CD8-positive, alpha-beta memory T cell (primary cell): Measurements from ENCODE around the gene SMYD3. TPM values are rescaled to one million over a fixed set of nuclear protein-coding genes. Genes with fewer than 3 reads are reported as not detected.

Source experiments
- CTCF ChIA-PET: fragments of 350-600 bp; sonication (Branson Sonifier 250); formaldehyde crosslinking; loops from one replicate; lab custom pipeline; 2021; ENCODE audit warnings: antibody characterized with exemption; lab: Charles Lee
- POLR2A ChIA-PET: fragments of 350-600 bp; sonication (Branson Sonifier 250); formaldehyde crosslinking; loops from one replicate; lab custom pipeline; 2021; ENCODE audit warnings: antibody characterized with exemption; lab: Charles Lee
- DNase-seq, 5 donors: peaks; one replicate each; pipeline versions ENCODE4 v3.0.0 to v3.0.0-alpha.2; 2020 to 2022; ENCODE audit warnings: mixed read lengths in 1 of 5
- H3K27ac ChIP-seq: one replicate; pipeline ENCODE4 v1.7.0; 2013; ENCODE audit warnings: low read depth, mild to moderate bottlenecking, low read length, moderate library complexity
- H3K27me3 ChIP-seq: 2 replicates; pipeline ENCODE4 v1.7.0; 2013; ENCODE audit warnings: low read length, mild to moderate bottlenecking; ENCODE audit not compliant: insufficient read depth, poor library complexity, severe bottlenecking
- H3K36me3 ChIP-seq: 2 replicates; pipeline ENCODE4 v1.7.0; 2013; ENCODE audit warnings: mild to moderate bottlenecking, low read length, moderate library complexity; ENCODE audit not compliant: insufficient read depth
- H3K4me1 ChIP-seq: 2 replicates; pipeline ENCODE4 v1.7.0; 2013; ENCODE audit warnings: mild to moderate bottlenecking, low read length, moderate library complexity; ENCODE audit not compliant: insufficient read depth
- H3K4me3 ChIP-seq: 2 replicates; pipeline ENCODE4 v1.7.0; 2013; ENCODE audit warnings: mild to moderate bottlenecking, low read length
- H3K9me3 ChIP-seq: 2 replicates; pipeline ENCODE4 v1.7.0; 2013; ENCODE audit warnings: mild to moderate bottlenecking, low read length
- H3K27ac Mint-ChIP-seq, 8 donors: one replicate each; pipeline ENCODE4 v1.8.0; 2020 to 2021; ENCODE audit warnings: mixed read lengths in 8 of 8, mild to moderate bottlenecking in 6 of 8, inconsistent platforms in 3 of 8, moderate library complexity in 3 of 8
- H3K27me3 Mint-ChIP-seq, 2 donors: one replicate each; pipeline ENCODE4 v1.8.0; 2020 to 2021; ENCODE audit warnings: mixed read lengths in 2 of 2, mild to moderate bottlenecking in 1 of 2, moderate library complexity in 1 of 2
- H3K36me3 Mint-ChIP-seq, 3 donors: one replicate each; pipeline ENCODE4 v1.8.0; 2020 to 2021; ENCODE audit warnings: mixed read lengths in 3 of 3, inconsistent platforms in 1 of 3, mild to moderate bottlenecking in 1 of 3
- H3K4me1 Mint-ChIP-seq, 3 donors: one replicate each; pipeline ENCODE4 v1.8.0; 2020 to 2021; ENCODE audit warnings: mixed read lengths in 3 of 3, inconsistent platforms in 1 of 3, mild to moderate bottlenecking in 1 of 3
- H3K4me3 Mint-ChIP-seq, 7 donors: one replicate each; pipeline ENCODE4 v1.8.0; 2020 to 2021; ENCODE audit warnings: mixed read lengths in 7 of 7, mild to moderate bottlenecking in 6 of 7, moderate library complexity in 4 of 7, inconsistent platforms in 2 of 7
- H3K9me3 Mint-ChIP-seq, 5 donors: one replicate each; pipeline ENCODE4 v1.8.0; 2020 to 2022; ENCODE audit warnings: mixed read lengths in 5 of 5, mild to moderate bottlenecking in 3 of 5, moderate library complexity in 2 of 5, inconsistent platforms in 1 of 5
- polyA plus RNA-seq: library from polyadenylated mRNA; unstranded; fragments of 300-500 nt; fragmentation: Illumina TruSeq; gene quantifications from one replicate; pipeline ENCODE4 v1.2.3, GENCODE V29; 2021
- total RNA-seq, 2 experiments: library from RNA; stranded (reverse); gene quantifications; one replicate each; pipeline ENCODE4 v1.2.3, GENCODE V29; 2021

Gene SMYD3
- total and polyA plus RNA-seq, 3 experiments from 2014 or later = 12.4 to 31.7 (median 14.5) TPM

- Mint-ChIP-seq H3K4me3 (no peak overlapping the region), H3K27me3 (no peaks in the 10 kb centered on the region), H3K9me3 (no peaks in the 10 kb centered on the region), H3K4me1 (no peaks in the 10 kb centered on the region), H3K27ac (no peak overlapping the region), H3K36me3 (peaks cover 6 to 15% (median 11%) of the 10 kb centered on the region in 3 donors)
- Histone ChIP-seq H3K36me3 (no peaks in the 10 kb centered on the region), H3K4me3 (no peak overlapping the region), H3K27ac (peak overlapping the region; percentile 57), H3K4me1 (no peaks in the 10 kb centered on the region), H3K9me3 (no peaks in the 10 kb centered on the region), H3K27me3 (no peaks in the 10 kb centered on the region)
- ChIA-PET CTCF (no interaction called here), POLR2A (no interaction called here)
- DNase-seq = no peak
These were observed 341.0 kb downstream of the SMYD3 start for GRCh38 chr1:246165826-246166709.

GRCh38 chr1:246164764-246165163 is 342.3 kb downstream of the SMYD3 start:
- no peak overlapping the region for H3K27ac Mint-ChIP-seq
- H3K4me3 Mint-ChIP-seq = no peak overlapping the region
- no peaks in the 10 kb centered on the region for H3K9me3 Mint-ChIP-seq
- H3K27me3 ChIP-seq = no peaks in the 10 kb centered on the region
- no peak overlapping the region for H3K27ac ChIP-seq
- ChIA-PET CTCF (no interaction called here), POLR2A (no interaction called here)
- H3K4me3 ChIP-seq = no peak overlapping the region
- DNase-seq = no peak
- no peaks in the 10 kb centered on the region for H3K4me1 Mint-ChIP-seq
- H3K4me1 ChIP-seq = no peaks in the 10 kb centered on the region
- no peaks in the 10 kb centered on the region for H3K27me3 Mint-ChIP-seq
- H3K9me3 ChIP-seq = no peaks in the 10 kb centered on the region
- no peaks in the 10 kb centered on the region for H3K36me3 ChIP-seq
- H3K36me3 Mint-ChIP-seq = peaks cover 6 to 19% (median 17%) of the 10 kb centered on the region in 3 donors

- Histone ChIP-seq H3K4me3 (no peak overlapping the region), H3K36me3 (no peaks in the 10 kb centered on the region), H3K27ac (no peak overlapping the region), H3K9me3 (no peaks in the 10 kb centered on the region), H3K4me1 (no peaks in the 10 kb centered on the region), H3K27me3 (no peaks in the 10 kb centered on the region)
- no peak for DNase-seq
- CTCF ChIA-PET = no interaction called here
- H3K4me1 Mint-ChIP-seq = no peaks in the 10 kb centered on the region
- H3K27me3 Mint-ChIP-seq = no peaks in the 10 kb centered on the region
- peaks cover 4 to 21% (median 17%) of the 10 kb centered on the region in 3 donors for H3K36me3 Mint-ChIP-seq
- no peak overlapping the region for H3K27ac Mint-ChIP-seq
- H3K9me3 Mint-ChIP-seq = no peaks in the 10 kb centered on the region
- POLR2A ChIA-PET = no interaction called here
- no peak overlapping the region for H3K4me3 Mint-ChIP-seq
These were observed 344.5 kb downstream of the SMYD3 start for GRCh38 chr1:246162560-246162959.

- ChIA-PET CTCF (no interaction called here), POLR2A (no interaction called here)
- Histone ChIP-seq H3K27me3 (no peaks in the 10 kb centered on the region), H3K36me3 (no peaks in the 10 kb centered on the region), H3K4me1 (no peaks in the 10 kb centered on the region), H3K4me3 (no peak overlapping the region), H3K27ac (no peak overlapping the region), H3K9me3 (no peaks in the 10 kb centered on the region)
- H3K36me3 Mint-ChIP-seq = peaks cover 4 to 21% (median 17%) of the 10 kb centered on the region in 3 donors
- H3K27ac Mint-ChIP-seq = no peak overlapping the region
- H3K4me1 Mint-ChIP-seq = no peaks in the 10 kb centered on the region
- H3K4me3 Mint-ChIP-seq = no peak overlapping the region
- H3K27me3 Mint-ChIP-seq = no peaks in the 10 kb centered on the region
- no peaks in the 10 kb centered on the region for H3K9me3 Mint-ChIP-seq
- no peak for DNase-seq
These were observed 345.5 kb downstream of the SMYD3 start for GRCh38 chr1:246161626-246162025.

- peaks cover 4 to 21% (median 17%) of the 10 kb centered on the region in 3 donors for H3K36me3 Mint-ChIP-seq
- H3K4me1 Mint-ChIP-seq = no peaks in the 10 kb centered on the region
- no peaks in the 10 kb centered on the region for H3K27me3 ChIP-seq
- CTCF ChIA-PET = interaction anchor here (1.5 kb wide), 1 partner anchor 16 kb away, joined by 3 read pairs; no protein-coding TSS in a partner anchor
- no peaks in the 10 kb centered on the region for H3K4me1 ChIP-seq
- H3K27me3 Mint-ChIP-seq = no peaks in the 10 kb centered on the region
- no peaks in the 10 kb centered on the region for H3K9me3 ChIP-seq
- H3K4me3 Mint-ChIP-seq = no peak overlapping the region
- POLR2A ChIA-PET = no interaction called here
- no peak overlapping the region for H3K27ac ChIP-seq
- no peak for DNase-seq
- no peaks in the 10 kb centered on the region for H3K36me3 ChIP-seq
- H3K27ac Mint-ChIP-seq = peak overlapping the region in 1 of 8 donors; percentile 29
- H3K9me3 Mint-ChIP-seq = no peaks in the 10 kb centered on the region
- no peak overlapping the region for H3K4me3 ChIP-seq
These were observed 346.2 kb downstream of the SMYD3 start for GRCh38 chr1:246160905-246161304.

- no peaks in the 10 kb centered on the region for H3K4me1 ChIP-seq
- no peak overlapping the region for H3K27ac Mint-ChIP-seq
- H3K27ac ChIP-seq = no peak overlapping the region
- H3K27me3 ChIP-seq = no peaks in the 10 kb centered on the region
- no peak for DNase-seq
- H3K27me3 Mint-ChIP-seq = no peaks in the 10 kb centered on the region
- H3K9me3 ChIP-seq = no peaks in the 10 kb centered on the region
- ChIA-PET POLR2A (interaction anchor here (0.5 kb wide), 1 partner anchor 25 kb away, joined by 6 read pairs; no protein-coding TSS in a partner anchor), CTCF (interaction anchor here (0.6 to 1.5 kb wide), 2 partner anchors 16 to 319 kb away, joined by 3 read pairs; no protein-coding TSS in a partner anchor)
- no peak overlapping the region for H3K4me3 Mint-ChIP-seq
- H3K9me3 Mint-ChIP-seq = no peaks in the 10 kb centered on the region
- no peaks in the 10 kb centered on the region for H3K4me1 Mint-ChIP-seq
- H3K4me3 ChIP-seq = no peak overlapping the region
- H3K36me3 ChIP-seq = no peaks in the 10 kb centered on the region
- H3K36me3 Mint-ChIP-seq = peaks cover 4 to 20% (median 17%) of the 10 kb centered on the region in 3 donors
These were observed 346.7 kb downstream of the SMYD3 start for GRCh38 chr1:246160374-246160773.

GRCh38 chr1:246159279-246160227 is 347.5 kb downstream of the SMYD3 start:
- Mint-ChIP-seq H3K4me1 (no peaks in the 10 kb centered on the region), H3K36me3 (peaks cover 4 to 14% (median 14%) of the 10 kb centered on the region in 3 donors), H3K4me3 (no peak overlapping the region), H3K9me3 (no peaks in the 10 kb centered on the region), H3K27ac (no peak overlapping the region), H3K27me3 (no peaks in the 10 kb centered on the region)
- Histone ChIP-seq H3K27me3 (no peaks in the 10 kb centered on the region), H3K9me3 (no peaks in the 10 kb centered on the region), H3K36me3 (no peaks in the 10 kb centered on the region), H3K27ac (no peak overlapping the region), H3K4me3 (no peak overlapping the region), H3K4me1 (no peaks in the 10 kb centered on the region)
- CTCF ChIA-PET = interaction anchor here (0.6 to 1.5 kb wide), 2 partner anchors 15 to 320 kb away, joined by 3 read pairs; no protein-coding TSS in a partner anchor
- POLR2A ChIA-PET = interaction anchor here (0.5 kb wide), 1 partner anchor 26 kb away, joined by 6 read pairs; no protein-coding TSS in a partner anchor
- DNase-seq = no peak
